ENCODE measurements around the gene LRRC46.

Gene LRRC46

GRCh38 chr17:47879028-47879585, 47.6 kb downstream of the LRRC46 start:
- DNase-seq = no peak

- no peak for DNase-seq
These were observed 48.4 kb downstream of the LRRC46 start for GRCh38 chr17:47879776-47880454.

GRCh38 chr17:47882247-47882646, 50.8 kb downstream of the LRRC46 start:
- no peak for DNase-seq

- DNase-seq = no peak
These were observed 51.5 kb downstream of the LRRC46 start for GRCh38 chr17:47882695-47883588.

GRCh38 chr17:47883589-47884426, 52.3 kb downstream of the LRRC46 start:
- DNase-seq = no peak

GRCh38 chr17:47884427-47884740, 52.9 kb downstream of the LRRC46 start:
- DNase-seq = no peak

- DNase-seq = no peak
These were observed 53.6 kb downstream of the LRRC46 start for GRCh38 chr17:47884905-47885730.
